ENCODE results near the gene CACNA1I. TPM values are rescaled to one million over a fixed set of nuclear protein-coding genes. Genes with fewer than 3 reads are reported as not detected.

Gene CACNA1I
- total and polyA plus RNA-seq, 2 experiments from 2014 or later, result 0.42 to 2.4 TPM

DNA sequence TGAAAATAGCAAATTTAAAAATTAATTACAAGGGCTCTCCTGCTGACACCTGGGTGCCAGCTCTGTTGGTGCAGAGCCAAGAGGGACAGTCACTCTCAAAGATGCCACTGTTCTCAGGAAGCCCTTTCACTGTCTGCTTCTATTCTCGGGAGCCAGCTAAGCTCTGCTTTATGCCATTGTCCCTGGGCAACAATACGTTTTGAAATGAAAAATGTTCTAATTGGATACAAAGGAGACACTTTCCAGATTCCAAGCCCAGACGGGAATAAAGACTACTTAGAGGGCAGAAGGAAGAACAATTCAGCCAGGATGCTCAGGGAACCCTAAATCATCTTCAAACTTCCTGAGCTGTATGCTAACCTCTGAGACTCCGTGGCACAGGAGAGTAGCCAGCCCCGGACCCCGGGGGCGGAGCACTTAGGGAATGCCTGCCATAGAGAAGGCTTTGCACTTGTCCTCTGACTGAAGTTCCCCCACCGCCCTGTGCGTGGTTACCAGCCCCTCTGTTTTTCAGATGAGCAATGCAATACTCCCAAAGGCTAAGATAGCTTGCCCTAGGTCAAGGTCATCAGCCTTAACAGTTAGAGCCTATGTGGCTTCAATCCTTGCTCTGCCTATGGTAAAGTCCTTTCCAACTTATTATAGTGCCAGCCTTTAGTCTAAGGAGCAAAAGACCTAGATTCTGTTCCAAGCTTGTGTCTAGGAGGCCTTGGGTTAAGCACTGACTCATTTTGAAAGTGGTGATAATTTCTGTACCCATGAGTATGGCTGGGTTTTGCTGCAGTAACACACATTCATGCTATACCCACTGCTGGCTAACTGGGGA is 150.9 kb downstream of the CACNA1I start:
- TF ChIP-seq EZH2 (IDR thresholded peaks at IDR 0.05; ENCODE audit: low read depth, unreplicated experiment) (no peak), CREB1 (CRISPR knock-in tag; IDR thresholded peaks at IDR 0.05; ENCODE audit: low read depth) (no peak)
- TF ChIP-seq, protein P1, sequence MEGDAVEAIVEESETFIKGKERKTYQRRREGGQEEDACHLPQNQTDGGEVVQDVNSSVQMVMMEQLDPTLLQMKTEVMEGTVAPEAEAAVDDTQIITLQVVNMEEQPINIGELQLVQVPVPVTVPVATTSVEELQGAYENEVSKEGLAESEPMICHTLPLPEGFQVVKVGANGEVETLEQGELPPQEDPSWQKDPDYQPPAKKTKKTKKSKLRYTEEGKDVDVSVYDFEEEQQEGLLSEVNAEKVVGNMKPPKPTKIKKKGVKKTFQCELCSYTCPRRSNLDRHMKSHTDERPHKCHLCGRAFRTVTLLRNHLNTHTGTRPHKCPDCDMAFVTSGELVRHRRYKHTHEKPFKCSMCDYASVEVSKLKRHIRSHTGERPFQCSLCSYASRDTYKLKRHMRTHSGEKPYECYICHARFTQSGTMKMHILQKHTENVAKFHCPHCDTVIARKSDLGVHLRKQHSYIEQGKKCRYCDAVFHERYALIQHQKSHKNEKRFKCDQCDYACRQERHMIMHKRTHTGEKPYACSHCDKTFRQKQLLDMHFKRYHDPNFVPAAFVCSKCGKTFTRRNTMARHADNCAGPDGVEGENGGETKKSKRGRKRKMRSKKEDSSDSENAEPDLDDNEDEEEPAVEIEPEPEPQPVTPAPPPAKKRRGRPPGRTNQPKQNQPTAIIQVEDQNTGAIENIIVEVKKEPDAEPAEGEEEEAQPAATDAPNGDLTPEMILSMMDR (conservative IDR thresholded peaks at IDR 0.05; ENCODE audit: low read depth in 2 of 2), result no peak
- H3K4me1 Mint-ChIP-seq, result peaks cover 12% of the 10 kb centered on the region
- Histone ChIP-seq H3K27ac (ENCODE audit: low read depth) (no peak overlapping the region), H3K79me2 (replicated peaks; ENCODE audit: insufficient read depth) (no peaks in the 10 kb centered on the region), H2AFZ (no peak overlapping the region), H3F3A (replicated peaks; ENCODE audit: low read depth) (no peaks in the 10 kb centered on the region), H3K4me3 (no peak overlapping the region), H3K4me2 (no peak overlapping the region), H3K27me3 (ENCODE audit: insufficient read depth) (no peaks in the 10 kb centered on the region), H4K20me1 (replicated peaks; ENCODE audit: insufficient read depth) (no peaks in the 10 kb centered on the region), H3K36me3 (ENCODE audit: insufficient read depth) (no peaks in the 10 kb centered on the region), H3K9me2 (ENCODE audit: insufficient read depth) (no peaks in the 10 kb centered on the region), H3K4me1 (ENCODE audit: insufficient read depth) (no peaks in the 10 kb centered on the region)
- DNase-seq (ENCODE audit: low spot score) (no peak), ATAC-seq (peak; percentile 39; the same call in 2 of the 3 replicates)
- H3K36me3 Mint-ChIP-seq (ENCODE audit: low read depth), result no peaks in the 10 kb centered on the region
- no peak overlapping the region for H3K4me3 Mint-ChIP-seq
- H3K27ac Mint-ChIP-seq, result no peak overlapping the region
- peaks cover 9% of the 10 kb centered on the region for H3K27me3 Mint-ChIP-seq (ENCODE audit: insufficient read depth, low read depth, poor library complexity)
- H3K9me3 Mint-ChIP-seq, result no peaks in the 10 kb centered on the region

DNA sequence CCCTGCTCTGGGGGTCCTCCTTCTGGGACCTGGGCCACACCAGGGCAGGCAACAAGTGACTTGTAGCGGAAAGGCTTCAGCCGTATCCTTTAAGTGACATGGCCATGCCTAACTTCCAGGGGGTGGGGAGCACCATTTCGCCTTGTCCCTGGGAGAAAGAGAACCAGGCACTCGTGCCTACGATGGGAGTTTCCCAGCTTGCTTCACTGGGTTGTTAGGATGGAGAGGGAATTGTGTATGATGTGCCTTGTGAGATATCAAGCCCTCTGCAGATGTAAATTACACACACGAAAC is 151.4 kb downstream of the CACNA1I start:
- no peaks in the 10 kb centered on the region for H3K79me2 ChIP-seq (replicated peaks; ENCODE audit: insufficient read depth)
- ATAC-seq, result no peak
- H3K4me3 ChIP-seq, result no peak overlapping the region
- no peak overlapping the region for H3K27ac Mint-ChIP-seq
- H3K4me3 Mint-ChIP-seq, result no peak overlapping the region
- no peaks in the 10 kb centered on the region for H3K36me3 ChIP-seq (ENCODE audit: insufficient read depth)
- no peaks in the 10 kb centered on the region for H3K36me3 Mint-ChIP-seq (ENCODE audit: low read depth)
- H4K20me1 ChIP-seq (replicated peaks; ENCODE audit: insufficient read depth), result no peaks in the 10 kb centered on the region
- H3K27me3 ChIP-seq (ENCODE audit: insufficient read depth), result no peaks in the 10 kb centered on the region
- H3K4me2 ChIP-seq, result no peak overlapping the region
- peaks cover 12% of the 10 kb centered on the region for H3K4me1 Mint-ChIP-seq
- peaks cover 9% of the 10 kb centered on the region for H3K27me3 Mint-ChIP-seq (ENCODE audit: insufficient read depth, low read depth, poor library complexity)
- H3K4me1 ChIP-seq (ENCODE audit: insufficient read depth), result no peaks in the 10 kb centered on the region
- no peak overlapping the region for H3K27ac ChIP-seq (ENCODE audit: low read depth)
- H3F3A ChIP-seq (replicated peaks; ENCODE audit: low read depth), result no peaks in the 10 kb centered on the region
- H3K9me3 Mint-ChIP-seq, result no peaks in the 10 kb centered on the region
- no peaks in the 10 kb centered on the region for H3K9me2 ChIP-seq (ENCODE audit: insufficient read depth)
- no peak overlapping the region for H2AFZ ChIP-seq
- no peak for DNase-seq (ENCODE audit: low spot score)
- TF ChIP-seq, protein P2, sequence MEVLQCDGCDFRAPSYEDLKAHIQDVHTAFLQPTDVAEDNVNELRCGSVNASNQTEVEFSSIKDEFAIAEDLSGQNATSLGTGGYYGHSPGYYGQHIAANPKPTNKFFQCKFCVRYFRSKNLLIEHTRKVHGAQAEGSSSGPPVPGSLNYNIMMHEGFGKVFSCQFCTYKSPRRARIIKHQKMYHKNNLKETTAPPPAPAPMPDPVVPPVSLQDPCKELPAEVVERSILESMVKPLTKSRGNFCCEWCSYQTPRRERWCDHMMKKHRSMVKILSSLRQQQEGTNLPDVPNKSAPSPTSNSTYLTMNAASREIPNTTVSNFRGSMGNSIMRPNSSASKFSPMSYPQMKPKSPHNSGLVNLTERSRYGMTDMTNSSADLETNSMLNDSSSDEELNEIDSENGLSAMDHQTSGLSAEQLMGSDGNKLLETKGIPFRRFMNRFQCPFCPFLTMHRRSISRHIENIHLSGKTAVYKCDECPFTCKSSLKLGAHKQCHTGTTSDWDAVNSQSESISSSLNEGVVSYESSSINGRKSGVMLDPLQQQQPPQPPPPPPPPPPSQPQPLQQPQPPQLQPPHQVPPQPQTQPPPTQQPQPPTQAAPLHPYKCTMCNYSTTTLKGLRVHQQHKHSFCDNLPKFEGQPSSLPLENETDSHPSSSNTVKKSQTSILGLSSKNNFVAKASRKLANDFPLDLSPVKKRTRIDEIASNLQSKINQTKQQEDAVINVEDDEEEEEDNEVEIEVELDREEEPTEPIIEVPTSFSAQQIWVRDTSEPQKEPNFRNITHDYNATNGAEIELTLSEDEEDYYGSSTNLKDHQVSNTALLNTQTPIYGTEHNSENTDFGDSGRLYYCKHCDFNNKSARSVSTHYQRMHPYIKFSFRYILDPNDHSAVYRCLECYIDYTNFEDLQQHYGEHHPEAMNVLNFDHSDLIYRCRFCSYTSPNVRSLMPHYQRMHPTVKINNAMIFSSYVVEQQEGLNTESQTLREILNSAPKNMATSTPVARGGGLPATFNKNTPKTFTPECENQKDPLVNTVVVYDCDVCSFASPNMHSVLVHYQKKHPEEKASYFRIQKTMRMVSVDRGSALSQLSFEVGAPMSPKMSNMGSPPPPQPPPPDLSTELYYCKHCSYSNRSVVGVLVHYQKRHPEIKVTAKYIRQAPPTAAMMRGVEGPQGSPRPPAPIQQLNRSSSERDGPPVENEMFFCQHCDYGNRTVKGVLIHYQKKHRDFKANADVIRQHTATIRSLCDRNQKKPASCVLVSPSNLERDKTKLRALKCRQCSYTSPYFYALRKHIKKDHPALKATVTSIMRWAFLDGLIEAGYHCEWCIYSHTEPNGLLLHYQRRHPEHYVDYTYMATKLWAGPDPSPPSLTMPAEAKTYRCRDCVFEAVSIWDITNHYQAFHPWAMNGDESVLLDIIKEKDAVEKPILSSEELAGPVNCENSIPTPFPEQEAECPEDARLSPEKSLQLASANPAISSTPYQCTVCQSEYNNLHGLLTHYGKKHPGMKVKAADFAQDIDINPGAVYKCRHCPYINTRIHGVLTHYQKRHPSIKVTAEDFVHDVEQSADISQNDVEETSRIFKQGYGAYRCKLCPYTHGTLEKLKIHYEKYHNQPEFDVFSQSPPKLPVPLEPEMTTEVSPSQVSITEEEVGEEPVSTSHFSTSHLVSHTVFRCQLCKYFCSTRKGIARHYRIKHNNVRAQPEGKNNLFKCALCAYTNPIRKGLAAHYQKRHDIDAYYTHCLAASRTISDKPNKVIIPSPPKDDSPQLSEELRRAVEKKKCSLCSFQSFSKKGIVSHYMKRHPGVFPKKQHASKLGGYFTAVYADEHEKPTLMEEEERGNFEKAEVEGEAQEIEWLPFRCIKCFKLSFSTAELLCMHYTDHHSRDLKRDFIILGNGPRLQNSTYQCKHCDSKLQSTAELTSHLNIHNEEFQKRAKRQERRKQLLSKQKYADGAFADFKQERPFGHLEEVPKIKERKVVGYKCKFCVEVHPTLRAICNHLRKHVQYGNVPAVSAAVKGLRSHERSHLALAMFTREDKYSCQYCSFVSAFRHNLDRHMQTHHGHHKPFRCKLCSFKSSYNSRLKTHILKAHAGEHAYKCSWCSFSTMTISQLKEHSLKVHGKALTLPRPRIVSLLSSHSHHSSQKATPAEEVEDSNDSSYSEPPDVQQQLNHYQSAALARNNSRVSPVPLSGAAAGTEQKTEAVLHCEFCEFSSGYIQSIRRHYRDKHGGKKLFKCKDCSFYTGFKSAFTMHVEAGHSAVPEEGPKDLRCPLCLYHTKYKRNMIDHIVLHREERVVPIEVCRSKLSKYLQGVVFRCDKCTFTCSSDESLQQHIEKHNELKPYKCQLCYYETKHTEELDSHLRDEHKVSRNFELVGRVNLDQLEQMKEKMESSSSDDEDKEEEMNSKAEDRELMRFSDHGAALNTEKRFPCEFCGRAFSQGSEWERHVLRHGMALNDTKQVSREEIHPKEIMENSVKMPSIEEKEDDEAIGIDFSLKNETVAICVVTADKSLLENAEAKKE (CRISPR knock-in tag; IDR thresholded peaks at IDR 0.05), result no peak
- no peak for TF ChIP-seq ZNF114 (CRISPR knock-in tag; IDR thresholded peaks at IDR 0.05)
- no peak for TF ChIP-seq CREB1 (CRISPR knock-in tag; IDR thresholded peaks at IDR 0.05; ENCODE audit: low read depth)
- TF ChIP-seq, protein P3, sequence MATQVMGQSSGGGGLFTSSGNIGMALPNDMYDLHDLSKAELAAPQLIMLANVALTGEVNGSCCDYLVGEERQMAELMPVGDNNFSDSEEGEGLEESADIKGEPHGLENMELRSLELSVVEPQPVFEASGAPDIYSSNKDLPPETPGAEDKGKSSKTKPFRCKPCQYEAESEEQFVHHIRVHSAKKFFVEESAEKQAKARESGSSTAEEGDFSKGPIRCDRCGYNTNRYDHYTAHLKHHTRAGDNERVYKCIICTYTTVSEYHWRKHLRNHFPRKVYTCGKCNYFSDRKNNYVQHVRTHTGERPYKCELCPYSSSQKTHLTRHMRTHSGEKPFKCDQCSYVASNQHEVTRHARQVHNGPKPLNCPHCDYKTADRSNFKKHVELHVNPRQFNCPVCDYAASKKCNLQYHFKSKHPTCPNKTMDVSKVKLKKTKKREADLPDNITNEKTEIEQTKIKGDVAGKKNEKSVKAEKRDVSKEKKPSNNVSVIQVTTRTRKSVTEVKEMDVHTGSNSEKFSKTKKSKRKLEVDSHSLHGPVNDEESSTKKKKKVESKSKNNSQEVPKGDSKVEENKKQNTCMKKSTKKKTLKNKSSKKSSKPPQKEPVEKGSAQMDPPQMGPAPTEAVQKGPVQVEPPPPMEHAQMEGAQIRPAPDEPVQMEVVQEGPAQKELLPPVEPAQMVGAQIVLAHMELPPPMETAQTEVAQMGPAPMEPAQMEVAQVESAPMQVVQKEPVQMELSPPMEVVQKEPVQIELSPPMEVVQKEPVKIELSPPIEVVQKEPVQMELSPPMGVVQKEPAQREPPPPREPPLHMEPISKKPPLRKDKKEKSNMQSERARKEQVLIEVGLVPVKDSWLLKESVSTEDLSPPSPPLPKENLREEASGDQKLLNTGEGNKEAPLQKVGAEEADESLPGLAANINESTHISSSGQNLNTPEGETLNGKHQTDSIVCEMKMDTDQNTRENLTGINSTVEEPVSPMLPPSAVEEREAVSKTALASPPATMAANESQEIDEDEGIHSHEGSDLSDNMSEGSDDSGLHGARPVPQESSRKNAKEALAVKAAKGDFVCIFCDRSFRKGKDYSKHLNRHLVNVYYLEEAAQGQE (IDR thresholded peaks at IDR 0.05; ENCODE audit: unreplicated experiment), result no peak
- no peak for TF ChIP-seq EZH2 (IDR thresholded peaks at IDR 0.05; ENCODE audit: low read depth, unreplicated experiment)
- no peak for TF ChIP-seq NANOG (IDR thresholded peaks at IDR 0.05; ENCODE audit: borderline replicate concordance)
- TF ChIP-seq, protein P4, sequence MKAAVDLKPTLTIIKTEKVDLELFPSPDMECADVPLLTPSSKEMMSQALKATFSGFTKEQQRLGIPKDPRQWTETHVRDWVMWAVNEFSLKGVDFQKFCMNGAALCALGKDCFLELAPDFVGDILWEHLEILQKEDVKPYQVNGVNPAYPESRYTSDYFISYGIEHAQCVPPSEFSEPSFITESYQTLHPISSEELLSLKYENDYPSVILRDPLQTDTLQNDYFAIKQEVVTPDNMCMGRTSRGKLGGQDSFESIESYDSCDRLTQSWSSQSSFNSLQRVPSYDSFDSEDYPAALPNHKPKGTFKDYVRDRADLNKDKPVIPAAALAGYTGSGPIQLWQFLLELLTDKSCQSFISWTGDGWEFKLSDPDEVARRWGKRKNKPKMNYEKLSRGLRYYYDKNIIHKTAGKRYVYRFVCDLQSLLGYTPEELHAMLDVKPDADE (IDR thresholded peaks at IDR 0.05), result no peak

Data from GM23338 (cell line).